Measurements from ENCODE around the gene ATP2B3.

- no peak for TF ChIP-seq ZBTB40 (IDR thresholded peaks at IDR 0.05; ENCODE audit: borderline replicate concordance)
- TF ChIP-seq CTCF (IDR thresholded peaks at IDR 0.05 in 2 of 3, conservative IDR thresholded peaks at IDR 0.05 in 1 of 3; ENCODE audit: control insufficient read depth in 2 of 3, extremely low read depth in 1 of 3, insufficient read depth in 1 of 3, low read depth in 3 of 3, low read length in 3 of 3): no peak
- TF ChIP-seq JUND (IDR thresholded peaks at IDR 0.05; ENCODE audit: low read depth, low read length): no peak
- no peak for TF ChIP-seq PBX3 (IDR thresholded peaks at IDR 0.05; ENCODE audit: insufficient replicate concordance, low read depth, low read length)
- TF ChIP-seq ZNF274 (IDR thresholded peaks at IDR 0.05; ENCODE audit: insufficient read depth, insufficient read length): no peak
- no peak for TF ChIP-seq RFX5 (IDR thresholded peaks at IDR 0.05; ENCODE audit: low read depth, low read length)
- no peak for TF ChIP-seq RAD21 (IDR thresholded peaks at IDR 0.05; ENCODE audit: insufficient read depth, low read depth, low read length)
- TF ChIP-seq BCL3 (IDR thresholded peaks at IDR 0.05; ENCODE audit: borderline replicate concordance, insufficient read depth, low read depth, low read length, poor library complexity, severe bottlenecking): no peak
- TF ChIP-seq SIN3A (IDR thresholded peaks at IDR 0.05; ENCODE audit: low read depth, low read length): no peak
- no peak for TF ChIP-seq SMC3 (IDR thresholded peaks at IDR 0.05; ENCODE audit: borderline replicate concordance, low read length)
- TF ChIP-seq BHLHE40 (IDR thresholded peaks at IDR 0.05; ENCODE audit: borderline replicate concordance in 1 of 2, low read depth in 2 of 2, low read length in 1 of 2): no peak
- TF ChIP-seq POLR2AphosphoS5 (IDR thresholded peaks at IDR 0.05; ENCODE audit: low read length): no peak
- no peak for TF ChIP-seq CHD2 (IDR thresholded peaks at IDR 0.05; ENCODE audit: borderline replicate concordance, low read depth, low read length)
These were observed 21.4 kb upstream of the ATP2B3 start for GRCh38 chrX:153495903-153496589.

Data from GM12878 (cell line).